Activated CD8-positive, alpha-beta memory T cell treated with anti-CD3 and anti-CD28 coated beads for 1 hour (primary cell): ENCODE data around the gene GFRA1.
"Not testable (repeated sequence)": the region's sequence is repeated elsewhere in the genome, so short reads cannot be mapped to it uniquely, and the experiment has no call there.

Experiments
- DNase-seq, 2 donors: peaks; one replicate each; pipeline ENCODE4 v3.0.0-alpha.2; 2020; ENCODE audit warnings: low read depth in 1 of 2; ENCODE audit errors: extremely low read depth in 1 of 2

GFRA1 gene

GRCh38 chr10:116076621-116077020 lies 196.4 kb downstream of the GFRA1 start:
- no peak for DNase-seq

- no peak for DNase-seq
Observed at GRCh38 chr10:116073510-116073909, 199.5 kb downstream of the GFRA1 start.

GRCh38 chr10:116073001-116073400 lies 200.0 kb downstream of the GFRA1 start:
- DNase-seq: no peak

GRCh38 chr10:116071453-116072148 lies 201.4 kb downstream of the GFRA1 start:
- DNase-seq: no peak

GRCh38 chr10:116070743-116071320 lies 202.2 kb downstream of the GFRA1 start:
- no peak for DNase-seq

- no peak for DNase-seq
Observed at GRCh38 chr10:116069856-116070255, 203.2 kb downstream of the GFRA1 start.

GRCh38 chr10:116067825-116068224 lies 205.2 kb downstream of the GFRA1 start:
- DNase-seq: no peak

- DNase-seq: no peak
Observed at GRCh38 chr10:116063107-116063506, 209.9 kb downstream of the GFRA1 start.

- no peak for DNase-seq
Observed at GRCh38 chr10:116060864-116061263, 212.1 kb downstream of the GFRA1 start.

- DNase-seq: no peak
Observed at GRCh38 chr10:116059320-116059719, 213.7 kb downstream of the GFRA1 start.

- DNase-seq: no peak
Observed at GRCh38 chr10:116056445-116057293, 216.3 kb downstream of the GFRA1 start.

- no peak for DNase-seq
Observed at GRCh38 chr10:116055917-116056252, 217.1 kb downstream of the GFRA1 start.

GRCh38 chr10:116055252-116055916 lies 217.6 kb downstream of the GFRA1 start:
- DNase-seq: no peak

- no peak for DNase-seq
Observed at GRCh38 chr10:116053910-116054309, 219.1 kb downstream of the GFRA1 start.

- not testable (repeated sequence) for DNase-seq
Observed at GRCh38 chr10:116053009-116053730, 219.8 kb downstream of the GFRA1 start.

GRCh38 chr10:116052522-116052921 lies 220.5 kb downstream of the GFRA1 start:
- not testable (repeated sequence) for DNase-seq

GRCh38 chr10:116049974-116050304 lies 223.1 kb downstream of the GFRA1 start:
- DNase-seq: no peak

- no peak for DNase-seq
Observed at GRCh38 chr10:116049158-116049973, 223.6 kb downstream of the GFRA1 start.

- DNase-seq: no peak
Observed at GRCh38 chr10:116045366-116046356, 227.3 kb downstream of the GFRA1 start.
